Heart right ventricle (tissue), 16 donors: ENCODE measurements around the gene OR2V1. TPM values are rescaled to one million over a fixed set of nuclear protein-coding genes. Genes with fewer than 3 reads are reported as not detected.

Experiments
- ATAC-seq, 8 donors: fragments of 200-7000 bp; cut with Tn5 transposase; one replicate each; pipeline ENCODE4 v1.9.1; 2020; ENCODE audit warnings: mild to moderate bottlenecking in 8 of 8, moderate library complexity in 8 of 8, moderate number of reproducible peaks in 1 of 8
- DNase-seq, 2 donors: peaks; one replicate each; pipeline ENCODE4 v3.0.0-alpha.2; 2020
- H3K27ac ChIP-seq, 10 donors: fragments of 200-600 bp; sonication (generic) in 2 of 10; one replicate each; pipeline versions ENCODE4 v1.5.0 to v1.8.0; 2020 to 2022; ENCODE audit warnings: mild to moderate bottlenecking in 3 of 10
- H3K27me3 ChIP-seq, 7 donors: fragments of 200-600 bp; one replicate each; pipeline ENCODE4 v1.8.0; 2021 to 2022; ENCODE audit warnings: mild to moderate bottlenecking in 2 of 7
- H3K36me3 ChIP-seq, 9 donors: fragments of 200-600 bp; sonication (generic) in 1 of 9; one replicate each; pipeline versions ENCODE4 v1.5.0 to v1.8.0; 2020 to 2022; ENCODE audit warnings: mild to moderate bottlenecking in 2 of 9
- H3K4me1 ChIP-seq, 9 donors: fragments of 200-600 bp; sonication (generic) in 1 of 9; one replicate each; pipeline versions ENCODE4 v1.5.0 to v1.8.0; 2020 to 2022; ENCODE audit warnings: mild to moderate bottlenecking in 4 of 9
- H3K4me3 ChIP-seq, 10 donors: fragments of 200-600 bp; sonication (generic) in 2 of 10; one replicate each; pipeline versions ENCODE4 v1.5.0 to v1.8.0; 2020 to 2022; ENCODE audit warnings: mild to moderate bottlenecking in 7 of 10, moderate library complexity in 2 of 10
- H3K9me3 ChIP-seq, 11 donors: fragments of 200-600 bp in 10 of 11; sonication (generic) in 2 of 11; one replicate each; pipeline versions ENCODE4 v1.5.0 to v1.8.0; 2013 to 2022; ENCODE audit warnings: mild to moderate bottlenecking in 2 of 11, control low read depth in 1 of 11, moderate library complexity in 1 of 11
- WGBS, 2 donors: extraction: QIAGEN DNeasy Blood & Tissue Kit; methylation state at CpG; one replicate each; pipeline ENCODE4 v1.1.7; 2013; ENCODE audit warnings: inconsistent platforms in 1 of 2; 5-methylcytosine and 5-hydroxymethylcytosine counted together
- intact Hi-C, 10 donors: fragments of 100-400 bp; cut with DNase I; formaldehyde crosslinking; loops; one replicate each; pipeline versions ENCODE4 v1.11.1 to v1.14.2; 2022
- polyA plus RNA-seq, 2 donors: library from polyadenylated mRNA; stranded (reverse); fragments of 200-250 nt; gene quantifications; one replicate each; pipeline ENCODE4 v1.2.3, GENCODE V29; 2013
- total RNA-seq, 10 donors: library from RNA; stranded (reverse); fragmentation: NEBNext Ultra II Directional in 3 of 10; extraction: Animal tissue kit (Norgen Biotek cat#: 25700) in 3 of 10; gene quantifications; one replicate each; pipeline versions ENCODE4 v1.2.1 to v1.2.4, GENCODE V29; 2021 to 2023
- TF ChIP-seq, protein P1 (sequence below), 9 donors: fragments of 200-600 bp; sonication (generic) in 2 of 9; IDR thresholded peaks; one replicate each; pipeline versions ENCODE4 v1.5.0 to v1.8.0; 2021 to 2022; ENCODE audit warnings: antibody characterized with exemption in 9 of 9, mild to moderate bottlenecking in 5 of 9, moderate library complexity in 1 of 9
- donor health status: Arrhythmogenic right ventricular cardiomyopathy.
- donor health status: ischemic (EF 13 %, LVEDD 7.1; RV severe dilation, severe dysfunction).
- donor health status: healthy with polysubstance abuse.
- donor health status: DM: no; HTN: yes; CAD: no.
- donor health status: DM: no; HTN: no; CAD: no.
- donor health status: ischemic (EF 25% LVEDD 6.9; RV normal size, moderate dysfunction).
- donor health status: ischemic (EF 25% LVEDD 5.7; RV mildly dilated, moderate dysfunction).
- donor health status: healthy.
- donor health status: DM: yes; HTN: yes; CAD: no.
- donor health status: Ischemic cardiomyopathy.
- donor health status: ischemic (EF 35%, LVEDD 5.7; RV mildly dilated, moderate dysfunction).
- donor health status: nonischemic (EF 11% LVEDD 7.7; RV severe dilation, severe dysfunction).
- donor health status: DM: yes; HTN: yes; CAD: no.
- donor health status: PGD.
- donor health status: ischemic (EF 29% LVEDD 5.4; RV normal size, mild dysfunction).
- donor health status: nonischemic (EF 23%, LVEDD 6.1; RV moderate dilation, normal function).

The OR2V1 gene
- total and polyA plus RNA-seq, 12 donors, result not detected

GRCh38 chr5:181086026-181086883, 44.7 kb downstream of the OR2V1 start:
- Histone ChIP-seq H3K9me3 (peaks cover 0 to 10% (median 0%) of the 10 kb centered on the region in 11 donors), H3K36me3 (no peaks in the 10 kb centered on the region), H3K4me1 (no peaks in the 10 kb centered on the region), H3K27me3 (peaks cover 0 to 29% (median 20%) of the 10 kb centered on the region in 7 donors), H3K27ac (no peak overlapping the region), H3K4me3 (no peak overlapping the region)
- no peak for ATAC-seq
- 73 to 76% methylated on average over 17 of the region's 17 CpGs for WGBS, 2 donors
- TF ChIP-seq, protein P1, sequence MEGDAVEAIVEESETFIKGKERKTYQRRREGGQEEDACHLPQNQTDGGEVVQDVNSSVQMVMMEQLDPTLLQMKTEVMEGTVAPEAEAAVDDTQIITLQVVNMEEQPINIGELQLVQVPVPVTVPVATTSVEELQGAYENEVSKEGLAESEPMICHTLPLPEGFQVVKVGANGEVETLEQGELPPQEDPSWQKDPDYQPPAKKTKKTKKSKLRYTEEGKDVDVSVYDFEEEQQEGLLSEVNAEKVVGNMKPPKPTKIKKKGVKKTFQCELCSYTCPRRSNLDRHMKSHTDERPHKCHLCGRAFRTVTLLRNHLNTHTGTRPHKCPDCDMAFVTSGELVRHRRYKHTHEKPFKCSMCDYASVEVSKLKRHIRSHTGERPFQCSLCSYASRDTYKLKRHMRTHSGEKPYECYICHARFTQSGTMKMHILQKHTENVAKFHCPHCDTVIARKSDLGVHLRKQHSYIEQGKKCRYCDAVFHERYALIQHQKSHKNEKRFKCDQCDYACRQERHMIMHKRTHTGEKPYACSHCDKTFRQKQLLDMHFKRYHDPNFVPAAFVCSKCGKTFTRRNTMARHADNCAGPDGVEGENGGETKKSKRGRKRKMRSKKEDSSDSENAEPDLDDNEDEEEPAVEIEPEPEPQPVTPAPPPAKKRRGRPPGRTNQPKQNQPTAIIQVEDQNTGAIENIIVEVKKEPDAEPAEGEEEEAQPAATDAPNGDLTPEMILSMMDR (IDR thresholded peaks at IDR 0.05), result no peak
- no peak for DNase-seq
- intact Hi-C loops, result no loop called here

GRCh38 chr5:181084621-181085195, 46.3 kb downstream of the OR2V1 start:
- ATAC-seq (no peak), DNase-seq (no peak)
- Histone ChIP-seq H3K27me3 (peaks cover 0 to 29% (median 24%) of the 10 kb centered on the region in 7 donors), H3K4me3 (no peak overlapping the region), H3K36me3 (no peaks in the 10 kb centered on the region), H3K9me3 (peaks cover 0 to 13% (median 0%) of the 10 kb centered on the region in 11 donors), H3K27ac (no peak overlapping the region), H3K4me1 (no peaks in the 10 kb centered on the region)
- intact Hi-C loops, result no loop called here
- 44% methylated on average over 18 of the region's 18 CpGs for WGBS, 2 donors
- TF ChIP-seq, protein P1 (IDR thresholded peaks at IDR 0.05), result no peak

DNA sequence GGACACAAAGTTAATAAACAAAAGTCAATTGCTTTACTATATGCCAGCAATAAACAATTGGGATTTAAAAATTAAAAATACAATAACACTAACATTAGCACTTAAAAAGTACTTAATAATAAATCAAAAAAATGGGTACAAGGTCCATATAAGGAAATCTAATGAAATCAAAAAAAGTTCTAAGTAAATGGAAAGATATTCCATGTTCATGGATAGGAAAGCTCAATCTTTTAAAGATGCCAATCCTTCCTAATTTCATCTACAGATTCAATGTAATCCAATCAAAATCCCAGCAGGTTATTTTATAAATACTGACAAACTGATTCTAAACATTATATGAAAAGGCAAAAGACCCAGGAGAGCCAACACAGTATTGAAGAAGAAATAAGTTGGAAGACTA, 49.0 kb downstream of the OR2V1 start:
- ATAC-seq, result no peak
- H3K27me3 ChIP-seq, result peaks cover 0 to 44% (median 23%) of the 10 kb centered on the region in 7 donors
- H3K27ac ChIP-seq, result no peak overlapping the region
- TF ChIP-seq, protein P1 (IDR thresholded peaks at IDR 0.05), result no peak
- no peak overlapping the region for H3K4me3 ChIP-seq
- no peaks in the 10 kb centered on the region for H3K36me3 ChIP-seq
- intact Hi-C loops, result no loop called here
- DNase-seq, result no peak
- no peaks in the 10 kb centered on the region for H3K4me1 ChIP-seq
- peaks cover 0 to 29% (median 3%) of the 10 kb centered on the region in 11 donors for H3K9me3 ChIP-seq

GRCh38 chr5:181076920-181077319, 54.0 kb downstream of the OR2V1 start:
- intact Hi-C loops, result no loop called here
- H3K36me3 ChIP-seq, result no peaks in the 10 kb centered on the region
- no peak for ATAC-seq
- H3K4me1 ChIP-seq, result no peaks in the 10 kb centered on the region
- no peak overlapping the region for H3K4me3 ChIP-seq
- peaks cover 0 to 22% (median 15%) of the 10 kb centered on the region in 7 donors for H3K27me3 ChIP-seq
- peaks cover 0 to 32% (median 7%) of the 10 kb centered on the region in 11 donors for H3K9me3 ChIP-seq
- TF ChIP-seq, protein P1 (IDR thresholded peaks at IDR 0.05), result no peak
- DNase-seq, result no peak
- H3K27ac ChIP-seq, result no peak overlapping the region

Other genes starting within 250 kb of the OR2V1 start
- under 1 TPM in 2 of 10 donors, not detected in 8; 0.18 to 0.28 TPM for gene BTNL8, start 232.0 kb downstream of the OR2V1 start, total RNA-seq
- under 1 TPM in 1 of 2 donors, not detected in 1; 0.09 TPM for gene BTNL8, start 232.0 kb downstream of the OR2V1 start, polyA plus RNA-seq
- under 1 TPM in 1 of 10 donors, not detected in 9; 0.17 TPM for gene BTNL3, start 142.3 kb downstream of the OR2V1 start, total RNA-seq
- gene BTNL3, start 142.3 kb downstream of the OR2V1 start, polyA plus RNA-seq, result under 1 TPM in 1 of 2 donors, not detected in 1; 0.03 TPM
- gene BTNL9, start 90.9 kb downstream of the OR2V1 start, total RNA-seq, result 100 to 1,000 TPM in 2 of 10 donors, 10 to 100 TPM in 8; 16.0 to 140 (median 29.2) TPM
- 100 to 1,000 TPM in 1 of 2 donors, 10 to 100 TPM in 1; 38.8 to 254 TPM for gene BTNL9, start 90.9 kb downstream of the OR2V1 start, polyA plus RNA-seq
- gene OR2V2, start 16.4 kb upstream of the OR2V1 start, total RNA-seq, result not detected
- gene OR2V2, start 16.4 kb upstream of the OR2V1 start, polyA plus RNA-seq, result not detected
- 1 to 10 TPM; 4.4 to 9.5 (median 6.0) TPM for gene TRIM7, start 74.0 kb upstream of the OR2V1 start, total RNA-seq
- gene TRIM7, start 74.0 kb upstream of the OR2V1 start, polyA plus RNA-seq, result 10 to 100 TPM in 1 of 2 donors, 1 to 10 TPM in 1; 3.9 to 30.8 TPM
- 10 to 100 TPM; 17.3 to 28.2 (median 26.0) TPM for gene TRIM41, start 92.1 kb upstream of the OR2V1 start, total RNA-seq
- 10 to 100 TPM; 12.1 to 20.5 TPM for gene TRIM41, start 92.1 kb upstream of the OR2V1 start, polyA plus RNA-seq
- 100 to 1,000 TPM; 581 to 916 (median 631) TPM for gene RACK1, start 112.7 kb upstream of the OR2V1 start, total RNA-seq
- gene RACK1, start 112.7 kb upstream of the OR2V1 start, polyA plus RNA-seq, result 1,000 to 10,000 TPM; 1,025 to 2,221 TPM
- 10 to 100 TPM in 1 of 10 donors, 1 to 10 TPM in 9; 5.5 to 15.8 (median 7.5) TPM for gene TRIM52, start 130.0 kb upstream of the OR2V1 start, total RNA-seq
- gene TRIM52, start 130.0 kb upstream of the OR2V1 start, polyA plus RNA-seq, result 10 to 100 TPM in 1 of 2 donors, 1 to 10 TPM in 1; 4.1 to 27.1 TPM
- gene OR4F3, start 236.1 kb upstream of the OR2V1 start, total RNA-seq, result not detected
- gene OR4F3, start 236.1 kb upstream of the OR2V1 start, polyA plus RNA-seq, result not detected